Upper lobe of left lung (tissue), 4 donors: ENCODE data around the gene PTPN21.

ENCODE experiments used
- CTCF ChIP-seq, 6 experiments: fragments of 450-650 bp in 4 of 6; fragments of 200-600 bp in 2 of 6; sonication (generic) in 2 of 6; IDR thresholded peaks; one replicate each; pipeline ENCODE4 v1.5.1; 2016 to 2019; ENCODE audit warnings: antibody characterized with exemption in 6 of 6
- POLR2AphosphoS5 ChIP-seq, 2 donors: sonication (generic); formaldehyde crosslinking; IDR thresholded peaks; one replicate each; pipeline ENCODE4 v1.5.1; 2017; ENCODE audit warnings: antibody characterized with exemption in 2 of 2

GRCh38 chr14:88430976-88431375 is 123.8 kb downstream of the PTPN21 start:
- TF ChIP-seq POLR2AphosphoS5 (IDR thresholded peaks at IDR 0.05) (no peak), CTCF (IDR thresholded peaks at IDR 0.05) (no peak)
